Ovary (tissue), 9 donors: ENCODE measurements around the gene INHA. TPM values are rescaled to one million over a fixed set of nuclear protein-coding genes. Genes with fewer than 3 reads are reported as not detected.

Source experiments
- DNase-seq, 5 donors: peaks; one replicate each; pipeline ENCODE4 v3.0.0-alpha.2; 2019 to 2020
- H3K27ac ChIP-seq, 2 donors: fragments of 200-600 bp; one replicate each; pipeline versions ENCODE4 v1.5.1 to v1.8.0; 2019 to 2022
- H3K27me3 ChIP-seq: fragments of 200-600 bp; one replicate; pipeline ENCODE4 v1.8.0; 2022
- H3K36me3 ChIP-seq: fragments of 200-600 bp; sonication (generic); one replicate; pipeline ENCODE4 v1.5.1; 2019
- H3K4me1 ChIP-seq: one replicate; pipeline ENCODE4 v1.8.1; 2013; ENCODE audit warnings: mild to moderate bottlenecking, moderate library complexity; ENCODE audit not compliant: insufficient read depth
- H3K4me3 ChIP-seq: fragments of 200-600 bp; sonication (generic); one replicate; pipeline ENCODE4 v1.5.1; 2017
- H3K9me3 ChIP-seq, 2 donors: fragments of 200-600 bp in 1 of 2; sonication (generic) in 1 of 2; one replicate each; pipeline versions ENCODE4 v1.5.1 to v1.8.1; 2013 to 2019; ENCODE audit warnings: mild to moderate bottlenecking in 1 of 2, moderate library complexity in 1 of 2
- CTCF ChIP-seq, 3 donors: fragments of 450-650 bp in 2 of 3; fragments of 200-600 bp in 1 of 3; IDR thresholded peaks; one replicate each; pipeline versions ENCODE4 v1.5.1 to v1.8.0; 2016 to 2022; ENCODE audit warnings: antibody characterized with exemption in 3 of 3, mild to moderate bottlenecking in 1 of 3
- EP300 ChIP-seq: sonication (generic); formaldehyde crosslinking; IDR thresholded peaks from one replicate; pipeline ENCODE4 v1.6.1; 2017; ENCODE audit warnings: antibody characterized with exemption
- POLR2A ChIP-seq: fragments of 450-650 bp; IDR thresholded peaks from one replicate; pipeline ENCODE4 v1.6.1; 2017; ENCODE audit warnings: antibody characterized with exemption, mild to moderate bottlenecking, moderate library complexity
- whole genome bisulfite sequencing, 3 donors: extraction: QIAGEN DNeasy Blood & Tissue Kit in 1 of 3; methylation state at CpG; one replicate each; pipeline versions ENCODE4 v1.1.5 to v1.1.7; 2013 to 2017; 5-methylcytosine and 5-hydroxymethylcytosine counted together
- intact Hi-C, 4 donors: fragments of 100-400 bp; cut with DNase I; formaldehyde crosslinking; loops; one replicate each; pipeline versions ENCODE4 v1.11.0 to v1.15.1; 2022 to 2023
- polyA plus RNA-seq, 2 donors: library from polyadenylated mRNA; stranded (reverse); fragments of 200-250 nt in 1 of 2; fragments of 350-450 nt in 1 of 2; fragmentation: Illumina TruSeq in 1 of 2; extraction: RNeasy Lipid Tissue Mini Kit (QIAGEN cat#74804) in 1 of 2; gene quantifications; one replicate each; pipeline ENCODE4 v1.2.3, GENCODE V29; 2013 to 2014
- total RNA-seq, 7 donors: library from RNA; depleted of rRNA in 2 of 7; stranded (reverse); fragments of >200 nt in 2 of 7; fragmentation: NEBNext Ultra II Directional in 3 of 7; extraction: Animal tissue kit (Norgen Biotek cat#: 25700) in 3 of 7; gene quantifications; one replicate each; pipeline versions ENCODE4 v1.1.0 to v1.2.4, GENCODE V29; 2016 to 2023
- donor health status: DM: no; HTN: no; CAD: no; lungs with moderate emphysema.
- donor health status: DM: no; HTN: no; CAD: no.
- donor health status: Bipolar disorder and iron deficiency.
- donor health status: DM: yes; HTN: yes; CAD: no.
- donor health status: DM: no; HTN: no; CAD: no.
- donor health status: DM: yes; HTN: yes; CAD: no.

Gene INHA
- total and polyA plus RNA-seq, 9 donors: 38.4 to 165 (median 79.4) TPM

- DNase-seq: no peak
- TF ChIP-seq CTCF (IDR thresholded peaks at IDR 0.05) (no peak), POLR2A (no peak), EP300 (no peak)
- Histone ChIP-seq H3K36me3 (no peaks in the 10 kb centered on the region), H3K9me3 (no peaks in the 10 kb centered on the region), H3K27ac (no peak overlapping the region), H3K27me3 (no peaks in the 10 kb centered on the region), H3K4me1 (peaks cover 2% of the 10 kb centered on the region), H3K4me3 (no peak overlapping the region)
- intact Hi-C loops: loop anchor here in 2 of 4 donors (10.0 kb wide), 2 partner anchors 62 to 372 kb away; partner anchors contain the start of gene NHEJ1 (in 1 of the 2)
- 82 to 88% (median 85%) methylated on average over 16 of the region's 16 CpGs for WGBS, 3 donors
Measured at GRCh38 chr2:219536425-219536824, 35.7 kb upstream of the INHA start.

DNA sequence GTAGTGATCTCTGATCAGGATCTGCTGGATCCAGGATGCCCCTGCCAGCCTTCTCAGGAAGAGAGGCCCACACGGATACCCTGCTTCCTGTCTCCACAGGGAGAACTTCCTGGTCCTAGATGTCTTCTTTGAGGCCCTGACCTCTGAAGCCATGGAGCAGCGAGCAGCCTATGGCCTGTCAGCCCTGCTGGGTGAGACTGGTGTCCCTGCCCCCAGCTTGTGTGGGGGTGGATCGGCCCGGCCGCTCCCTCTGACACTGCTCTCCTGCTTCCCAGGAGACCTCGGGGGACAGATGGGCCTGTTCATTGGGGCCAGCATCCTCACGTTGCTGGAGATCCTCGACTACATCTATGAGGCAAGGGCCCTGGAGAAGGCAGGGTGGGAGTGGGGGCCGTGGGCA lies 35.1 kb upstream of the INHA start:
- H3K4me3 ChIP-seq: no peak overlapping the region
- no peaks in the 10 kb centered on the region for H3K36me3 ChIP-seq
- WGBS, 3 donors: 47 to 73% (median 58%) methylated on average over 9 of the region's 9 CpGs
- intact Hi-C loops: loop anchor here in 2 of 4 donors (10.0 kb wide), 2 partner anchors 62 to 372 kb away; partner anchors contain the start of gene NHEJ1 (in 1 of the 2)
- no peak for DNase-seq
- TF ChIP-seq CTCF (IDR thresholded peaks at IDR 0.05) (no peak), EP300 (no peak), POLR2A (no peak)
- no peaks in the 10 kb centered on the region for H3K9me3 ChIP-seq
- peaks cover 6% of the 10 kb centered on the region for H3K4me1 ChIP-seq
- H3K27ac ChIP-seq: peak overlapping the region in 1 of 2 donors; percentile 48
- no peaks in the 10 kb centered on the region for H3K27me3 ChIP-seq

- Histone ChIP-seq H3K4me1 (peaks cover 7% of the 10 kb centered on the region), H3K9me3 (no peaks in the 10 kb centered on the region), H3K4me3 (no peak overlapping the region), H3K36me3 (no peaks in the 10 kb centered on the region), H3K27me3 (no peaks in the 10 kb centered on the region), H3K27ac (peak overlapping the region; percentile 38 to 48)
- WGBS, 3 donors: 48 to 50% (median 50%) methylated on average over 14 to 15 of the region's 15 CpGs
- intact Hi-C loops: loop anchor here in 2 of 4 donors (10.0 kb wide), 2 partner anchors 63 to 373 kb away; partner anchors contain the start of gene NHEJ1 (in 1 of the 2)
- DNase-seq: peak in 1 of 5 donors; percentile 63
- TF ChIP-seq CTCF (IDR thresholded peaks at IDR 0.05) (no peak), POLR2A (no peak), EP300 (no peak)
Measured at GRCh38 chr2:219537657-219538488, 34.2 kb upstream of the INHA start.

DNA sequence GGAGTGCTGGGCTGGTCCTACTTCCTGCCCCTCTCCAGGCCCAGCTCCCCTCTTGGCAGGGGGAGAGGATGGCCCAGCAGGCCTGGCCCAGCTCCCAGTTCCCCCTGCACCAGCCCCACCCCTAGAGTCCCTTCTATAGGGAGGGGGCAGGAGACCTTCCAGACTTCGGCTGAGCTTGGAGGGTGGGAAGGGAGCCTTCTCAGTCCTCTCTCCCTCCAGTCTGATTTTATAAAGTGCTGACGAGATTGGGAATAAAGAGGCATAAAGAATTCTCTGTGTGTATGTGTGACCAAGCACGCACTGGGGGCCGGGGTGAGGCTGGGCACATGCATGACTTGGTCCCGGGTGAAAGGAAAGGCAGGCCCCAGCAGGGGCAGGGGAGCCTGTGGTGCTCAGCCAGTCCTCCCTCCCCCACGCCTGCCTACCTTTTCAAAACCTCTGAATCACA lies 33.6 kb upstream of the INHA start:
- Histone ChIP-seq H3K27ac (peak overlapping the region; percentile 38 to 48), H3K9me3 (no peaks in the 10 kb centered on the region), H3K27me3 (no peaks in the 10 kb centered on the region), H3K36me3 (no peaks in the 10 kb centered on the region), H3K4me3 (no peak overlapping the region), H3K4me1 (peaks cover 7% of the 10 kb centered on the region)
- peak in 4 of 5 donors; percentile 50 to 76 (median 71) for DNase-seq
- intact Hi-C loops: loop anchor here in 2 of 4 donors (10.0 kb wide), 2 partner anchors 64 to 374 kb away; partner anchors contain the start of gene NHEJ1 (in 1 of the 2)
- no peak for TF ChIP-seq CTCF (IDR thresholded peaks at IDR 0.05)
- TF ChIP-seq POLR2A: no peak
- TF ChIP-seq EP300: no peak
- WGBS, 3 donors: 31 to 50% (median 35%) methylated on average over 6 of the region's 6 CpGs
